Measurements from ENCODE around the gene ETS2. TPM values are rescaled to one million over a fixed set of nuclear protein-coding genes. Genes with fewer than 3 reads are reported as not detected.

ETS2 gene
- total RNA-seq, 4 donors from 2014 or later: 72.6 to 147 (median 98.5) TPM

- no peaks in the 10 kb centered on the region for H3K9me3 ChIP-seq
- TF ChIP-seq, protein P1, sequence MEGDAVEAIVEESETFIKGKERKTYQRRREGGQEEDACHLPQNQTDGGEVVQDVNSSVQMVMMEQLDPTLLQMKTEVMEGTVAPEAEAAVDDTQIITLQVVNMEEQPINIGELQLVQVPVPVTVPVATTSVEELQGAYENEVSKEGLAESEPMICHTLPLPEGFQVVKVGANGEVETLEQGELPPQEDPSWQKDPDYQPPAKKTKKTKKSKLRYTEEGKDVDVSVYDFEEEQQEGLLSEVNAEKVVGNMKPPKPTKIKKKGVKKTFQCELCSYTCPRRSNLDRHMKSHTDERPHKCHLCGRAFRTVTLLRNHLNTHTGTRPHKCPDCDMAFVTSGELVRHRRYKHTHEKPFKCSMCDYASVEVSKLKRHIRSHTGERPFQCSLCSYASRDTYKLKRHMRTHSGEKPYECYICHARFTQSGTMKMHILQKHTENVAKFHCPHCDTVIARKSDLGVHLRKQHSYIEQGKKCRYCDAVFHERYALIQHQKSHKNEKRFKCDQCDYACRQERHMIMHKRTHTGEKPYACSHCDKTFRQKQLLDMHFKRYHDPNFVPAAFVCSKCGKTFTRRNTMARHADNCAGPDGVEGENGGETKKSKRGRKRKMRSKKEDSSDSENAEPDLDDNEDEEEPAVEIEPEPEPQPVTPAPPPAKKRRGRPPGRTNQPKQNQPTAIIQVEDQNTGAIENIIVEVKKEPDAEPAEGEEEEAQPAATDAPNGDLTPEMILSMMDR (IDR thresholded peaks at IDR 0.05): no peak
- TF ChIP-seq POLR2A (IDR thresholded peaks at IDR 0.05): no peak
- H3K4me3 ChIP-seq: no peak overlapping the region
- H3K27me3 ChIP-seq: no peaks in the 10 kb centered on the region
- no peak for DNase-seq
- H3K27ac ChIP-seq: no peak overlapping the region
- intact Hi-C loops (cut with DNase I; ENCODE audit: low total_unique reads): no loop called here
- no peaks in the 10 kb centered on the region for H3K4me1 ChIP-seq
- no peaks in the 10 kb centered on the region for H3K36me3 ChIP-seq
Measured at GRCh38 chr21:38857152-38857825, 51.6 kb downstream of the ETS2 start.

DNA sequence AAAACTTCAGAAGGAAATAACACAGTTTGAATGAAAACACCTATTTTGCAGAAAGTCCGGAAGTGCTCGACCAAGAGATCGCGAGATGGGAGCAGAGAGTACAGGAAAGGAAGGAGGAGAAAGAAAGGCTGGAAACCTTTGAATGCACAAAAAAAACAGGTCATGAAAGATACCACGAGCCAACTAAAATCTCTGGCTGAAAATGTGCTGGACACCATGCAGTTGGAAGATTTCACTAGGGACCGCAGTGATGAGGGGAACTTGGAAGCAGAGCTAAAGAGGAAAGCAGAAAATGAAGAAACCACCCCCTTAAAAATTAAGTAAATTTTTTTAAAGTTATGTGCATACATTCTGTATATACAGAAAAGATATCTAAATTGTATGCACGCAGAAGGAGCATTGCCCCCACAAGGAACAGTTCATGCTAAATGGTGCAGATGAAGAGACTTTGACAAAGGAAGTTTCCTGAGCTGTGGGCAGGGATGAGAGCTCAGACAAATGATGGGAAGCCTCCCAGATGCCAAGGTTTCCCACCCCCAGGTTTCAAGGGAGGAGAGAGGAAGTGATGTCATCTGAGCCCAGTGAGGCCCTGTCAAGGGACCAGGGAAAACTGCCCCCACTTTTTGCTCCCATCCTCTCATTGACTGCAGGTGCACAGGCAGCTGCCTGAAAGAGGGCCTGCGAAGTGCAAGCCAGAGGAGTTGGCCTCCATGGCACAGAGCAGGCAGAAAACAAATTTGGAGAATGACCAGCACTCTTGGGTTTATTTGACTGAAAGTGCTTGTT lies 52.5 kb downstream of the ETS2 start:
- no peaks in the 10 kb centered on the region for H3K27me3 ChIP-seq
- no peak overlapping the region for H3K27ac ChIP-seq
- no peak for TF ChIP-seq POLR2A (IDR thresholded peaks at IDR 0.05)
- TF ChIP-seq, protein P1 (IDR thresholded peaks at IDR 0.05): no peak
- intact Hi-C loops (cut with DNase I; ENCODE audit: low total_unique reads): no loop called here
- H3K4me1 ChIP-seq: no peaks in the 10 kb centered on the region
- no peak overlapping the region for H3K4me3 ChIP-seq
- no peaks in the 10 kb centered on the region for H3K36me3 ChIP-seq
- H3K9me3 ChIP-seq: no peaks in the 10 kb centered on the region
- no peak for DNase-seq

DNA sequence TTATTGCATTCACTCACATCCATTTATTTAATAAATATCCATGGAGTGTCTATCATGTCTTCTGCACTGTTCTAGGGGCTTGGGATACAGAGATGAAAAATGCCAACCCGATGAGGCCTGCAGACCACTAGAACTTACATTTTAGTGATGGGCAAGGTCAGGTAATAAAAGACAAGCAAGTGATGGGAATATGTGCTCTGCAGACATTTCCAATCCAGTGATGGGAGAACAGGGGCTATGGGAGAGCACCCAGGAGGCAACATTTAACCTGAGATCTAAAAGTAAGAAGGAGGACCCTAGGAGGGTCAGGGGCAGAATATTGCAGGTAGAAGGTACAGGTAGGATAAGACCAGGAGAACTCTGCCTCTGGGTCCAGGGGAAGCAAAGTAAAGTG lies 53.1 kb downstream of the ETS2 start:
- H3K27me3 ChIP-seq: no peaks in the 10 kb centered on the region
- H3K4me1 ChIP-seq: no peaks in the 10 kb centered on the region
- no peak overlapping the region for H3K27ac ChIP-seq
- intact Hi-C loops (cut with DNase I; ENCODE audit: low total_unique reads): no loop called here
- H3K4me3 ChIP-seq: no peak overlapping the region
- no peaks in the 10 kb centered on the region for H3K36me3 ChIP-seq
- DNase-seq: no peak
- H3K9me3 ChIP-seq: no peaks in the 10 kb centered on the region
- TF ChIP-seq, protein P1 (IDR thresholded peaks at IDR 0.05): no peak
- TF ChIP-seq POLR2A (IDR thresholded peaks at IDR 0.05): no peak

GRCh38 chr21:38859852-38860251 lies 54.1 kb downstream of the ETS2 start:
- TF ChIP-seq POLR2A (IDR thresholded peaks at IDR 0.05): no peak
- TF ChIP-seq, protein P1 (IDR thresholded peaks at IDR 0.05): no peak
- no peaks in the 10 kb centered on the region for H3K4me1 ChIP-seq
- no peak for DNase-seq
- H3K27me3 ChIP-seq: no peaks in the 10 kb centered on the region
- H3K36me3 ChIP-seq: no peaks in the 10 kb centered on the region
- H3K9me3 ChIP-seq: no peaks in the 10 kb centered on the region
- intact Hi-C loops (cut with DNase I; ENCODE audit: low total_unique reads): no loop called here
- no peak overlapping the region for H3K27ac ChIP-seq
- no peak overlapping the region for H3K4me3 ChIP-seq

DNA sequence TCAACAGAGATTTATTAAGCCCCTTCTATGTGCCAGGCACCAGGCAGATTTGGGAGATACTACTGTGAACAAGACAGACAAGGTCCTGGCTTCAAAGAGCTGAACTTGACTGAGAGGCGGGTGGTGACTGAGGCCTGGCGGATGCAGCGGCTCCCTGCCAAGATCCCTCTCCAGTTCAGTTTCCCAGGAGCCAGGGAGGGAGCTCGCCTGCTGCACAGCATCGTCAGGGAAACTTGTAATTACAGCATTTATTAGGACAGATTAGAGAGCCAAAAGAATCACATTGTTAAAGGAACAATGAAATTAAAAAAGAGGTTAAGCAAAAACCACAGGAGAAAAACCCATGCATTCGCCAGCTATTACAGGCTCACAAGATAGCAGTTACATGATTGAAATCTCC lies 55.3 kb downstream of the ETS2 start:
- intact Hi-C loops (cut with DNase I; ENCODE audit: low total_unique reads): no loop called here
- Histone ChIP-seq H3K27ac (no peak overlapping the region), H3K4me1 (no peaks in the 10 kb centered on the region)

More for the DNA sequence above, 55.3 kb downstream of the ETS2 start:
- Histone ChIP-seq H3K36me3 (no peaks in the 10 kb centered on the region), H3K27me3 (no peaks in the 10 kb centered on the region), H3K9me3 (no peaks in the 10 kb centered on the region), H3K4me3 (no peak overlapping the region)
- TF ChIP-seq, protein P1 (IDR thresholded peaks at IDR 0.05): no peak
- no peak for TF ChIP-seq POLR2A (IDR thresholded peaks at IDR 0.05)
- no peak for DNase-seq
